NCI-H748 (cell line): ENCODE data around the gene ROR1.
A peak's percentile ranks its signal among the peaks of the same experiment; 100 is the strongest.
"Not testable (repeated sequence)": the region's sequence is repeated elsewhere in the genome, so short reads cannot be mapped to it uniquely, and the experiment has no call there.

ENCODE experiments used
- DNase-seq: peaks from one replicate; lab custom pipeline; 2025; ENCODE audit not compliant: unreplicated experiment; lab: John Stamatoyannopoulos, UW

ROR1 gene

GRCh38 chr1:63792152-63792551, 18.3 kb downstream of the ROR1 start:
- DNase-seq = no peak

GRCh38 chr1:63793741-63794240, 20.0 kb downstream of the ROR1 start:
- no peak for DNase-seq

GRCh38 chr1:63794354-63794753, 20.5 kb downstream of the ROR1 start:
- no peak for DNase-seq

GRCh38 chr1:63794939-63795378, 21.1 kb downstream of the ROR1 start:
- no peak for DNase-seq

GRCh38 chr1:63795455-63795854, 21.6 kb downstream of the ROR1 start:
- DNase-seq = no peak

GRCh38 chr1:63797056-63797726, 23.4 kb downstream of the ROR1 start:
- DNase-seq = no peak

- no peak for DNase-seq
These were observed 24.5 kb downstream of the ROR1 start for GRCh38 chr1:63798284-63798683.

GRCh38 chr1:63799307-63799706, 25.5 kb downstream of the ROR1 start:
- DNase-seq = no peak

- DNase-seq = no peak
These were observed 26.0 kb downstream of the ROR1 start for GRCh38 chr1:63799820-63800219.

- DNase-seq = no peak
These were observed 28.3 kb downstream of the ROR1 start for GRCh38 chr1:63802109-63802508.

GRCh38 chr1:63804829-63805484, 31.1 kb downstream of the ROR1 start:
- DNase-seq = no peak

GRCh38 chr1:63807046-63807445, 33.2 kb downstream of the ROR1 start:
- DNase-seq = no peak

GRCh38 chr1:63810936-63811469, 37.2 kb downstream of the ROR1 start:
- DNase-seq = no peak

GRCh38 chr1:63812071-63812700, 38.4 kb downstream of the ROR1 start:
- no peak for DNase-seq

GRCh38 chr1:63813829-63814277, 40.0 kb downstream of the ROR1 start:
- DNase-seq = no peak

GRCh38 chr1:63816217-63816815, 42.5 kb downstream of the ROR1 start:
- not testable (repeated sequence) for DNase-seq

- DNase-seq = peak; percentile 43
These were observed 43.4 kb downstream of the ROR1 start for GRCh38 chr1:63817152-63817667.

GRCh38 chr1:63817700-63818099, 43.9 kb downstream of the ROR1 start:
- DNase-seq = no peak

- peak; percentile 3 for DNase-seq
These were observed 44.9 kb downstream of the ROR1 start for GRCh38 chr1:63818567-63819325.

- no peak for DNase-seq
These were observed 46.0 kb downstream of the ROR1 start for GRCh38 chr1:63819795-63820194.
